OCI-LY1 (cell line): Measurements from ENCODE around the gene MYOZ1.

Experiments
- H2AFZ ChIP-seq: fragments of 200-600 bp; sonication (generic), shearing (Covaris generic); 2 replicates; pipeline ENCODE4 v1.6.0; 2014; ENCODE audit warnings: antibody characterized with exemption, mild to moderate bottlenecking, low read length
- H3F3A ChIP-seq: fragments of 200-600 bp; sonication (generic), shearing (Covaris generic); 2 replicates; pipeline ENCODE4 v1.6.0; 2014; ENCODE audit warnings: mild to moderate bottlenecking, antibody characterized with exemption, low read length, moderate library complexity; ENCODE audit not compliant: insufficient read depth
- H3K27ac ChIP-seq: fragments of 200-600 bp; sonication (generic); 2 replicates; pipeline ENCODE4 v1.5.1; 2014; ENCODE audit warnings: low read length, mixed run types, mild to moderate bottlenecking, low read depth; ENCODE audit not compliant: poor library complexity, severe bottlenecking
- H3K27me3 ChIP-seq: fragments of 200-600 bp; sonication (generic); 2 replicates; pipeline ENCODE4 v1.6.0; 2014; ENCODE audit warnings: antibody characterized with exemption, mild to moderate bottlenecking, low read length, moderate library complexity; ENCODE audit not compliant: insufficient read depth
- H3K36me3 ChIP-seq: fragments of 200-600 bp; sonication (generic); 2 replicates; pipeline ENCODE4 v1.6.1; 2014; ENCODE audit warnings: mild to moderate bottlenecking, antibody characterized with exemption, low read length, moderate library complexity, mixed read lengths; ENCODE audit not compliant: insufficient read depth
- H3K4me1 ChIP-seq: fragments of 200-600 bp; sonication (generic); 2 replicates; pipeline ENCODE4 v1.5.1; 2014; ENCODE audit warnings: mild to moderate bottlenecking, low read length, moderate library complexity; ENCODE audit not compliant: insufficient read depth, severe bottlenecking
- H3K4me2 ChIP-seq: fragments of 200-600 bp; sonication (generic), shearing (Covaris generic); 2 replicates; pipeline ENCODE4 v1.6.1; 2014; ENCODE audit warnings: low read length
- H3K4me3 ChIP-seq: fragments of 200-600 bp; sonication (generic); 2 replicates; pipeline ENCODE4 v1.5.1; 2014; ENCODE audit warnings: low read length, low read depth, mild to moderate bottlenecking, mixed read lengths; ENCODE audit not compliant: poor library complexity, severe bottlenecking
- H3K79me2 ChIP-seq: fragments of 200-600 bp; shearing (Covaris generic); 2 replicates; pipeline ENCODE4 v1.6.1; 2016; ENCODE audit warnings: mixed run types, low read length, mixed read lengths; ENCODE audit not compliant: insufficient read depth
- H3K9ac ChIP-seq: fragments of 200-600 bp; sonication (generic), shearing (Covaris generic); 2 replicates; pipeline ENCODE4 v1.6.1; 2014; ENCODE audit warnings: mild to moderate bottlenecking, low read length, mixed read lengths
- H3K9me2 ChIP-seq: fragments of 200-600 bp; sonication (generic), shearing (Covaris generic); 2 replicates; pipeline ENCODE4 v1.6.1; 2014; ENCODE audit warnings: low read depth, mild to moderate bottlenecking, low read length, mixed read lengths
- H3K9me3 ChIP-seq: fragments of 200-600 bp; shearing (Covaris generic); 2 replicates; pipeline ENCODE4 v1.6.1; 2014; ENCODE audit warnings: low read length, mixed read lengths
- H4K20me1 ChIP-seq: fragments of 200-600 bp; sonication (generic), shearing (Covaris generic); 2 replicates; pipeline ENCODE4 v1.6.0; 2016; ENCODE audit warnings: mild to moderate bottlenecking, low read length; ENCODE audit not compliant: insufficient read depth
- CTCF ChIP-seq: fragments of 200-600 bp; sonication (generic), shearing (Covaris generic); IDR thresholded peaks from 2 replicates; pipeline ENCODE4 v1.5.1; 2017; ENCODE audit warnings: mild to moderate bottlenecking, antibody characterized with exemption, low read length, moderate library complexity, mixed read lengths
- EZH2 ChIP-seq: fragments of 200-600 bp; sonication (generic), shearing (Covaris generic); IDR thresholded peaks from 2 replicates; pipeline ENCODE4 v1.8.0; 2017; ENCODE audit warnings: borderline replicate concordance, mixed run types, mild to moderate bottlenecking, antibody characterized with exemption, low read length, moderate library complexity, mixed read lengths

MYOZ1 gene

GRCh38 chr10:73597346-73597745 lies 43.9 kb downstream of the MYOZ1 start:
- no peaks in the 10 kb centered on the region for H3F3A ChIP-seq
- no peaks in the 10 kb centered on the region for H3K9me3 ChIP-seq
- no peak overlapping the region for H3K27ac ChIP-seq
- no peaks in the 10 kb centered on the region for H3K27me3 ChIP-seq
- no peaks in the 10 kb centered on the region for H3K9me2 ChIP-seq
- H3K36me3 ChIP-seq = no peaks in the 10 kb centered on the region
- H3K79me2 ChIP-seq = no peaks in the 10 kb centered on the region
- no peak overlapping the region for H2AFZ ChIP-seq
- TF ChIP-seq EZH2 (no peak), CTCF (no peak)
- no peak overlapping the region for H3K4me3 ChIP-seq
- no peak overlapping the region for H3K9ac ChIP-seq
- H4K20me1 ChIP-seq = no peaks in the 10 kb centered on the region
- H3K4me1 ChIP-seq = peaks cover 13% of the 10 kb centered on the region
- no peak overlapping the region for H3K4me2 ChIP-seq

- Histone ChIP-seq H3K4me1 (peaks cover 19% of the 10 kb centered on the region), H3K4me3 (no peak overlapping the region), H3K9me3 (no peaks in the 10 kb centered on the region), H4K20me1 (no peaks in the 10 kb centered on the region), H3K79me2 (no peaks in the 10 kb centered on the region), H2AFZ (no peak overlapping the region), H3K9ac (no peak overlapping the region), H3K27ac (no peak overlapping the region), H3K36me3 (no peaks in the 10 kb centered on the region), H3K9me2 (no peaks in the 10 kb centered on the region), H3K27me3 (no peaks in the 10 kb centered on the region), H3K4me2 (no peak overlapping the region), H3F3A (no peaks in the 10 kb centered on the region)
- TF ChIP-seq CTCF = no peak
- TF ChIP-seq EZH2 = no peak
Observed at GRCh38 chr10:73593812-73594211, 47.5 kb downstream of the MYOZ1 start.

- no peaks in the 10 kb centered on the region for H3K9me3 ChIP-seq
- no peaks in the 10 kb centered on the region for H3K79me2 ChIP-seq
- H3K9me2 ChIP-seq = no peaks in the 10 kb centered on the region
- no peaks in the 10 kb centered on the region for H3K27me3 ChIP-seq
- no peak overlapping the region for H3K4me2 ChIP-seq
- no peaks in the 10 kb centered on the region for H3K36me3 ChIP-seq
- no peaks in the 10 kb centered on the region for H3F3A ChIP-seq
- no peak overlapping the region for H2AFZ ChIP-seq
- no peak overlapping the region for H3K9ac ChIP-seq
- H3K4me3 ChIP-seq = no peak overlapping the region
- H3K4me1 ChIP-seq = peaks cover 19% of the 10 kb centered on the region
- TF ChIP-seq CTCF (no peak), EZH2 (no peak)
- no peaks in the 10 kb centered on the region for H4K20me1 ChIP-seq
- no peak overlapping the region for H3K27ac ChIP-seq
Observed at GRCh38 chr10:73593110-73593509, 48.2 kb downstream of the MYOZ1 start.
